ENCODE data around the gene GPR89B.
"Not testable (repeated sequence)": the region's sequence is repeated elsewhere in the genome, so short reads cannot be mapped to it uniquely, and the experiment has no call there.

DNA sequence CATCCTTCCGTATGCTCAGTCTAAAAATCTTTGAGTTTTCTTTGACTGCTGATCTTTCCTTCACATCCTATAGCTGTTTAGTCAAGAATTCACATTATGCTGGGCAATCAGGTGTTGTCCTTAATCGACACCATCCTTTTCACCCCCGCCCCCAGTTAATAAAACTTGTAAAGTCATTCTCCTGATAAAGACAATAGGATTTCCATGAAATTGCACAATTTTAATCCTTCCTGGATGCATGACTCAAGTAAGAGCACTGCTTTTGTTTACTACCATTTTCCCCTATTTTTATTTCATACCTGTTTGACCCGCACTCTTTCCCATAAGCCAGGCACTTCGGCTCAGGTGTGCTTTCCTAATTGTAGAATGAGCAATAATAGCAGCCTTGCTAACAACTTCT is 96.7 kb downstream of the GPR89B start:
- TF ChIP-seq ZNF143 (CRISPR knock-in tag; IDR thresholded peaks at IDR 0.05); POLR2AphosphoS5 (IDR thresholded peaks at IDR 0.05; ENCODE audit: control insufficient read depth, insufficient read depth, low read depth, low read length); CCAR2 (IDR thresholded peaks at IDR 0.05; ENCODE audit: low read depth, low read length); CC2D1A (IDR thresholded peaks at IDR 0.05); TAF15 (IDR thresholded peaks at IDR 0.05; ENCODE audit: low read depth, low read length); BRD4 (IDR thresholded peaks at IDR 0.05); RAD21 (CRISPR knock-in tag; conservative IDR thresholded peaks at IDR 0.05 in 1 of 2, IDR thresholded peaks at IDR 0.05 in 1 of 2); TAF1 (IDR thresholded peaks at IDR 0.05; ENCODE audit: control insufficient read depth, extremely low read depth, insufficient read depth, low read length, severe bottlenecking); MAFK (IDR thresholded peaks at IDR 0.05; ENCODE audit: low read length); SREBF2 (CRISPR knock-in tag; IDR thresholded peaks at IDR 0.05): not testable (repeated sequence)
- TF ChIP-seq, protein P1, sequence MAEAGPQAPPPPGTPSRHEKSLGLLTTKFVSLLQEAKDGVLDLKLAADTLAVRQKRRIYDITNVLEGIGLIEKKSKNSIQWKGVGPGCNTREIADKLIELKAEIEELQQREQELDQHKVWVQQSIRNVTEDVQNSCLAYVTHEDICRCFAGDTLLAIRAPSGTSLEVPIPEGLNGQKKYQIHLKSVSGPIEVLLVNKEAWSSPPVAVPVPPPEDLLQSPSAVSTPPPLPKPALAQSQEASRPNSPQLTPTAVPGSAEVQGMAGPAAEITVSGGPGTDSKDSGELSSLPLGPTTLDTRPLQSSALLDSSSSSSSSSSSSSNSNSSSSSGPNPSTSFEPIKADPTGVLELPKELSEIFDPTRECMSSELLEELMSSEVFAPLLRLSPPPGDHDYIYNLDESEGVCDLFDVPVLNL (CRISPR knock-in tag; IDR thresholded peaks at IDR 0.05; ENCODE audit: low read depth) = not testable (repeated sequence)
- TF ChIP-seq, protein P2, sequence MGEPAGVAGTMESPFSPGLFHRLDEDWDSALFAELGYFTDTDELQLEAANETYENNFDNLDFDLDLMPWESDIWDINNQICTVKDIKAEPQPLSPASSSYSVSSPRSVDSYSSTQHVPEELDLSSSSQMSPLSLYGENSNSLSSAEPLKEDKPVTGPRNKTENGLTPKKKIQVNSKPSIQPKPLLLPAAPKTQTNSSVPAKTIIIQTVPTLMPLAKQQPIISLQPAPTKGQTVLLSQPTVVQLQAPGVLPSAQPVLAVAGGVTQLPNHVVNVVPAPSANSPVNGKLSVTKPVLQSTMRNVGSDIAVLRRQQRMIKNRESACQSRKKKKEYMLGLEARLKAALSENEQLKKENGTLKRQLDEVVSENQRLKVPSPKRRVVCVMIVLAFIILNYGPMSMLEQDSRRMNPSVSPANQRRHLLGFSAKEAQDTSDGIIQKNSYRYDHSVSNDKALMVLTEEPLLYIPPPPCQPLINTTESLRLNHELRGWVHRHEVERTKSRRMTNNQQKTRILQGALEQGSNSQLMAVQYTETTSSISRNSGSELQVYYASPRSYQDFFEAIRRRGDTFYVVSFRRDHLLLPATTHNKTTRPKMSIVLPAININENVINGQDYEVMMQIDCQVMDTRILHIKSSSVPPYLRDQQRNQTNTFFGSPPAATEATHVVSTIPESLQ (CRISPR knock-in tag; IDR thresholded peaks at IDR 0.05) = not testable (repeated sequence)
- TF ChIP-seq, protein P3, sequence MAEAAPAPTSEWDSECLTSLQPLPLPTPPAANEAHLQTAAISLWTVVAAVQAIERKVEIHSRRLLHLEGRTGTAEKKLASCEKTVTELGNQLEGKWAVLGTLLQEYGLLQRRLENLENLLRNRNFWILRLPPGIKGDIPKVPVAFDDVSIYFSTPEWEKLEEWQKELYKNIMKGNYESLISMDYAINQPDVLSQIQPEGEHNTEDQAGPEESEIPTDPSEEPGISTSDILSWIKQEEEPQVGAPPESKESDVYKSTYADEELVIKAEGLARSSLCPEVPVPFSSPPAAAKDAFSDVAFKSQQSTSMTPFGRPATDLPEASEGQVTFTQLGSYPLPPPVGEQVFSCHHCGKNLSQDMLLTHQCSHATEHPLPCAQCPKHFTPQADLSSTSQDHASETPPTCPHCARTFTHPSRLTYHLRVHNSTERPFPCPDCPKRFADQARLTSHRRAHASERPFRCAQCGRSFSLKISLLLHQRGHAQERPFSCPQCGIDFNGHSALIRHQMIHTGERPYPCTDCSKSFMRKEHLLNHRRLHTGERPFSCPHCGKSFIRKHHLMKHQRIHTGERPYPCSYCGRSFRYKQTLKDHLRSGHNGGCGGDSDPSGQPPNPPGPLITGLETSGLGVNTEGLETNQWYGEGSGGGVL (CRISPR knock-in tag; IDR thresholded peaks at IDR 0.05) = not testable (repeated sequence)
- TF ChIP-seq, protein P4, sequence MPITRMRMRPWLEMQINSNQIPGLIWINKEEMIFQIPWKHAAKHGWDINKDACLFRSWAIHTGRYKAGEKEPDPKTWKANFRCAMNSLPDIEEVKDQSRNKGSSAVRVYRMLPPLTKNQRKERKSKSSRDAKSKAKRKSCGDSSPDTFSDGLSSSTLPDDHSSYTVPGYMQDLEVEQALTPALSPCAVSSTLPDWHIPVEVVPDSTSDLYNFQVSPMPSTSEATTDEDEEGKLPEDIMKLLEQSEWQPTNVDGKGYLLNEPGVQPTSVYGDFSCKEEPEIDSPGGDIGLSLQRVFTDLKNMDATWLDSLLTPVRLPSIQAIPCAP (CRISPR knock-in tag; IDR thresholded peaks at IDR 0.05; ENCODE audit: borderline replicate concordance) = not testable (repeated sequence)

Measured in K562 (cell line).